ENCODE data around the gene DNAJB2.
"Not testable (repeated sequence)": the region's sequence is repeated elsewhere in the genome, so short reads cannot be mapped to it uniquely, and the experiment has no call there.

Gene DNAJB2

DNA sequence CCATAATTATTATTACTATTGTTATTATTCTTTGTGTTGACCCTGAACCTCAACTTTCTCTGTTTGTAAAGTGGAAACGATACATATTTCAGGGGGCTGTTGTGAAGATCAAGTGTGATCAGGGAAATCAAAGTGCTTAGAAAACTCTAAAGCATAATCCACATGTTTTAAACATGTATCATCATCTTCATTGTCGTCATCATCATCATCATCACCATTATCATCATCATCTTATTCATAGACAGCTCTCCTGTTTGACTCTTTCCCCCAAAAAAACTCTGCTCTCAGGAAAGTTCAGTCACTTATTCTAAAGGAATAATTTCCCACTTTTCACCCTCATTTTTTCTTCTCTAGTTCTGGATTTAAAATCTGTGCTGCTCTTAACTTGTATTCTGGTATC is 25.1 kb downstream of the DNAJB2 start:
- H3K27ac ChIP-seq = no peak overlapping the region
- 0 out of 2 replicates have a peak, but pooled peaks cover 2% of the 10 kb centered on the region for H3K9me3 ChIP-seq
- no peak for TF ChIP-seq Cebpa-rat (IDR thresholded peaks at IDR 0.05)
- H3K27me3 ChIP-seq = peaks cover 73% of the 10 kb centered on the region
- no peak overlapping the region for H3K9ac ChIP-seq
- peaks cover 12% of the 10 kb centered on the region; the same call in 1 of the 2 replicates for H4K20me1 ChIP-seq
- H3K4me3 ChIP-seq = no peak overlapping the region
- H3K36me3 ChIP-seq = no peaks in the 10 kb centered on the region
- H3K4me2 ChIP-seq = no peak overlapping the region
- H3K4me1 ChIP-seq = peaks cover under 1% of the 10 kb centered on the region; the same call in 1 of the 2 replicates

DNA sequence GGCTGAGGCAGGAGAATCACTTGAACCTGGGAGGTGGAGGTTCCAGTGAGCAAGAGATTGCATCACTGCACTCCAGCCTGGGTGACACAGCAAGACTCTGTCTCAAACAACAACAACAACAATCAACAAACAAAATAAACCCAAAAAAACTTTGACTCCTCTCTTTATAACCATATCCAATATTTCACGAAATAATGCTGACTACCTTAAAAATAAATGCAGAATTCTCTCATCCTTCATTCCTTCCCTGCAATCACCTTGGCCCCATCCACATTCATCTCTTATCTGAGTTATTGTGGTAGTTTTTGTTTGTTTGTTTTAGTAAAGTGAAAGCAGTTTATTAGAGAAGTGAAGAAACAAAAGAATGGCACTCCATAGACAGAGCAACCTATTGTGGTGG is 26.9 kb downstream of the DNAJB2 start:
- Histone ChIP-seq H3K4me2 (no peak overlapping the region), H3K36me3 (no peaks in the 10 kb centered on the region), H4K20me1 (peaks cover 18% of the 10 kb centered on the region; the same call in 1 of the 2 replicates), H3K27me3 (peaks cover 68% of the 10 kb centered on the region), H3K4me1 (no peaks in the 10 kb centered on the region), H3K9me3 (0 out of 2 replicates have a peak, but pooled peaks cover 5% of the 10 kb centered on the region), H3K4me3 (no peak overlapping the region), H3K27ac (no peak overlapping the region), H3K9ac (no peak overlapping the region)
- TF ChIP-seq Cebpa-rat (IDR thresholded peaks at IDR 0.05) = no peak

DNA sequence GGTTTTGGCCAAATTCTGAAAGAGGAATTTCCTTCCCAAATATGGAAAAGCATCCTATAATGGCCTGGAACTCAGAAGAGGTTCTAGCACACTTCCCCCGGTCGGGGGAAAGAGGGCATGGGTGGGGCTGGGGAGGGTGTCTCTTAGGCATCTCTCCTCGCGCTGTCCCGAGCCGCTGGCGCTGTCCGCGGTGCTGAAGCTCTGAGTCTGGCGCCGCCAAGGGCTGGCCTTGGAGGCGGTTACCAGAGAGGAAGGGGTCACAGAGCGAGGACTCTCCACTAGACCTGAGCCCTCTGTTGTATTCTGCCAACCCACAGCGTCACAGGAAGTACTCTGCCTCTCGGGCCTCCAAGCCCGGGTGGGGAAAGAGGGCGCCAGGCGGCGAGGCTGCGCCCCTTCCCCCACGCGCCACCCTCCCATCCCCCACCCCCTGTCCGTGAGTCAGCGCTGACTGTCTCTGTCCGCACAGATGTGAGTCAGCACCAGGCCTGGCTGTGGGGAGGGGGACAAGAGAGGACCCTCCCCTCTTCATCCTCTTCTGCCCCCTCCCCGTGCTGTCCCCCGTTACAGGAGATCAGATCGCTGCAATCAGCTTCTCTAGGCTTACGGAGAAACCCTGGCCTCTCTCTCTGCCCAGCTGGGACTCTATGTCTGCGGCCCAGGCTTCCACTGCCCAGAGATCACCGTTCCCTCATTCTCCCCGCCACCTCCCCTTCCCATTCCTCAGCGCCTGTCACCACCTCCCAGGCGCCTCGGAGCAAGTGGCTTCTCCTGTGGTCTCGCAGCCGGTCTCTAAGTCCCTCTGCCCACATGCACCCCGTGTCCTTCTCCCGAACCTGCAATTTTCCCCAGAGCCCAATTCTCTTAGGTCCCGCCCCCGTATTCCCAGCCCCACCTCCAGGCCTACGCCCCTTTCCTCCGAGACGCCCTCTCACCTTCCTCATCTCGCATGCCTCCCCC is 29.3 kb downstream of the DNAJB2 start:
- H3K4me2 ChIP-seq = no peak overlapping the region
- no peak overlapping the region for H3K27ac ChIP-seq
- no peaks in the 10 kb centered on the region for H3K36me3 ChIP-seq
- 0 out of 2 replicates have a peak, but pooled peaks cover 5% of the 10 kb centered on the region for H3K9me3 ChIP-seq
- peaks cover 18% of the 10 kb centered on the region; the same call in 1 of the 2 replicates for H4K20me1 ChIP-seq
- TF ChIP-seq Cebpa-rat (IDR thresholded peaks at IDR 0.05) = no peak
- no peak overlapping the region for H3K4me3 ChIP-seq
- no peak overlapping the region for H3K9ac ChIP-seq
- H3K27me3 ChIP-seq = peaks cover 44% of the 10 kb centered on the region
- H3K4me1 ChIP-seq = no peaks in the 10 kb centered on the region

DNA sequence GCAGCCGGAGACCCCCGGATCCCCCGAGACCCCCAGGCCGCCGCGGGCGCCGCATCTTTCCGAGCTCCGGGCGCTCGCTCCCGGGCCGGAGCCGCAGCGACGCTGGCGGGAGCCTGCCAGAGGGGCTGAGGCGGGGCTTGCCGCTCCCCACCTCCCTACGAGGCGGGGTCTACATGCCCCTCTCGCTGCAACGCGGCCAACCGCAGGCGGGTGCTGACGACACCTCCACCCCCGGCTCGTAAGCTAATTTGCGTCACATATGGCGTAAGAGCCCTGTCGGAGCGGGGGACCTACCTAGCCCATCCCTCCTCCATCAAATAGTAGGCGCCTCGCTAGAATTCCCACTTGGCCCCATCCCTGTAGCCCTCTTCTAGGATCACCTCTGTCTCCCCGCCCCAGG is 30.1 kb downstream of the DNAJB2 start, which contains the start of gene PTPRN:
TSS of gene PTPRN (minus strand) at position 124 of the 400 bp plus-strand sequence. CDS start at position 55, 69 bp downstream.
- no peak within 1 kb of the TSS for H3K4me2 ChIP-seq
- H3K4me3 ChIP-seq = no peak within 1 kb of the TSS
- H3K9ac ChIP-seq = no peak within 1 kb of the TSS
- H3K4me1 ChIP-seq = no peaks in the 10 kb centered on the region
- H3K27me3 ChIP-seq = peaks cover 35% of the 10 kb centered on the region
- no peak for TF ChIP-seq Cebpa-rat (IDR thresholded peaks at IDR 0.05)
- H3K27ac ChIP-seq = no peak within 1 kb of the TSS
- no peaks in the 10 kb centered on the region for H3K36me3 ChIP-seq
- H3K9me3 ChIP-seq = 0 out of 2 replicates have a peak, but pooled peaks cover 5% of the 10 kb centered on the region
- peaks cover 18% of the 10 kb centered on the region; the same call in 1 of the 2 replicates for H4K20me1 ChIP-seq

DNA sequence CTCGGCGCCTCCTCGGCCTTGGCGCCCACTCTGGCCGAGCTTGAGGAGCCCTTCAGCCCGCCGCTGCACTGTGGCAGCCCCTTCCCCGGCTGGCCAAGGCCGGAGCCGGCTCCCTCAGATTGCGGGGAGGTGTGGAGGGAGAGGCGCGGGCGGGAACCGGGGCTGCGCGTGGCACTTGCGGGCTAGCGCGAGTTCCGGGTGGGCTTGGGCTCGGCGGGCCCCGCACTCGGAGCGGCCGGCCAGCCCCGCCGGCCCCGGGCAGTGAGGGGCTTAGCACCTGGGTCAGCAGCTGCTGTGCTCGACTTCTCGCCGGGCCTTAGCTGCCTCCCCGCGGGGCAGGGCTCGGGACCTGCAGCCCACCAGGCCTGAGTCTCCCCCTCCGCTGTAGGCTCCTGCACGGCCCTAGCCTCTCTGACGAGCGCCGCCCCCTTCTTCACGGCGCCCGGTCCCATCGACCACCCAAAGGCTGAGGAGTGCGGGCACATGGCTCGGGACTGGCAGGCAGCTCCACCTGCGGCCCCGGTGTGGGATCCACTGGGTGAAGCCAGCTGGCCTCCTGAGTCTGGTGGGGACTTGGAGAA is 33.6 kb downstream of the DNAJB2 start:
- H3K27me3 ChIP-seq = peaks cover 22% of the 10 kb centered on the region
- not testable (repeated sequence) for H3K4me3 ChIP-seq, H4K20me1 ChIP-seq, H3K4me1 ChIP-seq, H3K4me2 ChIP-seq, H3K9ac ChIP-seq, H3K36me3 ChIP-seq, H3K9me3 ChIP-seq, H3K27ac ChIP-seq

DNA sequence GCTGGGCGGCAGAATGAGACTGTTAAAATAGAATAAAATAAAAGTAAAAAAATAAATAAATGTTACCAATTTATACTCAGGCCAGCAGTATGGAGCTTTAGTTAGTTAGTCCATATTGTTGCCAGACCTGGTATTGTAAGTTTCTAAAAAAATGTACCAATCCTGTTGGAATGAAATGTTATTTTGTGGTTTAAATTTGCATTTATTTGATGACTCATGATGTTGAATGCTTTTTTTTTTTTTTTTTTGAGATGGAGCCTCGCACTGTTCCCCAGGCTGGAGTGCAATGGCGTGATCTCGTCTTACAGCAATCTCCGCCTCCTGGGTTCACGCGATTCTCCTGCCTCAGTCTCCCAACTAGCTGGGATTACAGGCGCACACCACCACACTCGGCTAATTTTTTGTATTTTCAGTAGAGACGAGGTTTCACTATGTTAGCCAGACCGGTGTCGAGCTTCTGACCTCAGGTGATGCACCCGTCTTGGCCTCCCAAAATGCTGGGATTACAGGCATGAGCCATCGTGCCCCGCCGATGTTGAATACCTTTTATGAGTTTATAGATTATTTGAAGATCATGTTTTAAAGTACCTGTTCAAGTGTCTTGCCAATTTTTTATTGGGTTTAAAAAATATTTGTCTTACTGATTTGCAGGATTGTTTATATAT is 35.8 kb downstream of the DNAJB2 start:
- Histone ChIP-seq H4K20me1 (no peaks in the 10 kb centered on the region), H3K9me3 (no peaks in the 10 kb centered on the region), H3K4me2 (no peak overlapping the region), H3K9ac (no peak overlapping the region), H3K36me3 (no peaks in the 10 kb centered on the region), H3K4me3 (no peak overlapping the region), H3K27ac (no peak overlapping the region), H3K4me1 (no peaks in the 10 kb centered on the region; the same call in 1 of the 2 replicates), H3K27me3 (peaks cover 5% of the 10 kb centered on the region)
- no peak for TF ChIP-seq Cebpa-rat (IDR thresholded peaks at IDR 0.05)

DNA sequence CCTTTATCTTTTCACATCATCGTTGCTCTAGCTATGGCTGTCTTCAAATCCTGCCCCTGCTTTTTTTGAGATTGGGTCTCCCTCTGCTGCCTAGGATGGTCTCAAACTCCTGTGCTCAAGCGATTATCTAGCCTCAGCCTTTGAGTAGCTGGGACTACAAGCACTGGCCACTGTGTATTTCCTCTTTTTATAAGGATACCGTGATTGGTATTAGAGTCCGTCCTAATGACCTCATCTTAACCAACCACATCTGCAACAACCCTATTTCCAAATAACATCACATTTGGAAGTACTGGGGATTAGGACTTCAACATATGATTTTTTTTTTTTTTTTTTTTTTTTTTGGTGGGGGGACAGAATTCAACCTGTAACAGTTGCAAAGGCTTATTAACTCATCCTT is 44.3 kb downstream of the DNAJB2 start:
- Histone ChIP-seq H3K4me3 (no peak overlapping the region), H3K36me3 (no peaks in the 10 kb centered on the region), H3K4me2 (no peak overlapping the region), H3K9me3 (no peaks in the 10 kb centered on the region), H4K20me1 (no peaks in the 10 kb centered on the region), H3K4me1 (peaks cover 19% of the 10 kb centered on the region), H3K27me3 (no peaks in the 10 kb centered on the region), H3K27ac (no peak overlapping the region), H3K9ac (no peak overlapping the region)
- TF ChIP-seq Cebpa-rat (IDR thresholded peaks at IDR 0.05) = no peak

DNA sequence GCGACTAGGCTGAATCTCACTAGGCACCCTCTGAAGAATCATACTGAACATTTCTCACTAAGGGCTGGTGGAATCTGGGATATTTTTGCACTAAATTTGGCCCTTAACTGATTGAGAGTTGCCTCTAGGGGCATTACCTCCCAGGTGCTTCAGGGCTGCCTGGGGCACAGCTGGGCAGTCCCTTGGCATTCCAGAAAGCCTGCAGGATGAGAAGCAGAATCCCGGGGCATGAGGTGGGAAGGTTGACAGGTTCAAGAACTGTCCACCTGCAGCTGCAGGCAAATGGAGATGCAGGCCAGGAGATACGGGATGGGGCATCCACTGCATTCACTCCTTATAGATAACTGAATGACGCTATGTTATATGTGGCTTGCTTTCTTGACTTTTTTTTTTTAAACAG is 46.0 kb downstream of the DNAJB2 start:
- Histone ChIP-seq H3K9ac (no peak overlapping the region), H3K4me2 (no peak overlapping the region), H3K4me3 (no peak overlapping the region), H3K4me1 (peaks cover 19% of the 10 kb centered on the region), H3K27ac (no peak overlapping the region), H4K20me1 (no peaks in the 10 kb centered on the region), H3K9me3 (no peaks in the 10 kb centered on the region), H3K36me3 (no peaks in the 10 kb centered on the region), H3K27me3 (no peaks in the 10 kb centered on the region)
- TF ChIP-seq Cebpa-rat (IDR thresholded peaks at IDR 0.05) = no peak

DNA sequence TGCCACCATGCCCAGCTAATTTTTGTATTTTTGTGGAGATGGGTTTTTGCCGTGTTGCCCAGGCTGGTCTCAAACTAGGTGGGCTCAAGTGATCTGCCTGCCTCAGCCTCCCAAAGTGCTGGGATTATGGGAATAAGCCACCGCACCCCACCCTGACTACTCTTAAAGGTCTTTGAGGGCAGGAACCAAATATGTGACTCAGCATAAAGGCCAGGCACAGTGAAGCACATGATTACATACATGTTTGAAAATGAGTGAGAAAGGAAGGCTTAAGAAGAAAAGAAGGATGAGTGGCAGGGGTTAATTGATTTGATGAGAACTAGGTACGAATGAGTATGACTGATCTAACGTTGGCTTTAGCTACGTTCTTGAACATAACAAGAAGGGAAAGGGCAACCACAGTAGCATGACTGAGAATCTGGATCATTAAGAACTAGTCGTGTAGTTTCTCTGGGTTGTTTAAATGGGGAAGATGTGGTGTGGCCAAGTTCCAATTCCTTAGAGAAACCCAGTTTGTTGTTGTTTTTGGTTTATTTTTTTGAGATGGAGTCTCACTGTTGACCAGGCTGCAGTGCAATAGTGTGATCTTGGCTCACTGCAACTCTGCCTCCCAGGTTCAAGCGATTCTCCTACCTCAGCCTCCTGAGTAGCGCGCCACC is 46.6 kb downstream of the DNAJB2 start:
- Histone ChIP-seq H3K27ac (no peak overlapping the region), H3K36me3 (no peaks in the 10 kb centered on the region), H3K27me3 (no peaks in the 10 kb centered on the region), H3K9ac (no peak overlapping the region), H3K4me2 (no peak overlapping the region), H4K20me1 (no peaks in the 10 kb centered on the region), H3K9me3 (no peaks in the 10 kb centered on the region), H3K4me3 (no peak overlapping the region), H3K4me1 (peaks cover 12% of the 10 kb centered on the region)
- TF ChIP-seq Cebpa-rat (IDR thresholded peaks at IDR 0.05) = no peak
